Measurements from ENCODE around the gene HECTD2.

- no peak for TF ChIP-seq POLR2A (IDR thresholded peaks at IDR 0.05)
- TF ChIP-seq, protein P1, sequence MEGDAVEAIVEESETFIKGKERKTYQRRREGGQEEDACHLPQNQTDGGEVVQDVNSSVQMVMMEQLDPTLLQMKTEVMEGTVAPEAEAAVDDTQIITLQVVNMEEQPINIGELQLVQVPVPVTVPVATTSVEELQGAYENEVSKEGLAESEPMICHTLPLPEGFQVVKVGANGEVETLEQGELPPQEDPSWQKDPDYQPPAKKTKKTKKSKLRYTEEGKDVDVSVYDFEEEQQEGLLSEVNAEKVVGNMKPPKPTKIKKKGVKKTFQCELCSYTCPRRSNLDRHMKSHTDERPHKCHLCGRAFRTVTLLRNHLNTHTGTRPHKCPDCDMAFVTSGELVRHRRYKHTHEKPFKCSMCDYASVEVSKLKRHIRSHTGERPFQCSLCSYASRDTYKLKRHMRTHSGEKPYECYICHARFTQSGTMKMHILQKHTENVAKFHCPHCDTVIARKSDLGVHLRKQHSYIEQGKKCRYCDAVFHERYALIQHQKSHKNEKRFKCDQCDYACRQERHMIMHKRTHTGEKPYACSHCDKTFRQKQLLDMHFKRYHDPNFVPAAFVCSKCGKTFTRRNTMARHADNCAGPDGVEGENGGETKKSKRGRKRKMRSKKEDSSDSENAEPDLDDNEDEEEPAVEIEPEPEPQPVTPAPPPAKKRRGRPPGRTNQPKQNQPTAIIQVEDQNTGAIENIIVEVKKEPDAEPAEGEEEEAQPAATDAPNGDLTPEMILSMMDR (IDR thresholded peaks at IDR 0.05), result no peak
These were observed 23.9 kb downstream of the HECTD2 start for GRCh38 chr10:91434041-91434440.
